Activated CD8-positive, alpha-beta memory T cell treated with anti-CD3 and anti-CD28 coated beads, Interleukin-2, amount 50 U/mL, for 1 hour (primary cell): ENCODE measurements around the gene CEP126.
"Not testable (repeated sequence)": the region's sequence is repeated elsewhere in the genome, so short reads cannot be mapped to it uniquely, and the experiment has no call there.

ENCODE experiments used
- DNase-seq: peaks from one replicate; pipeline ENCODE4 v3.0.0-alpha.2; 2020; ENCODE audit errors: extremely low read depth

CEP126 gene

GRCh38 chr11:101931692-101932091, 16.9 kb downstream of the CEP126 start:
- no peak for DNase-seq

- no peak for DNase-seq
Observed at GRCh38 chr11:101940901-101941520, 26.2 kb downstream of the CEP126 start.

- DNase-seq, result no peak
Observed at GRCh38 chr11:101944923-101945322, 30.1 kb downstream of the CEP126 start.

- no peak for DNase-seq
Observed at GRCh38 chr11:101945448-101945847, 30.6 kb downstream of the CEP126 start.

- no peak for DNase-seq
Observed at GRCh38 chr11:101949680-101950220, 34.9 kb downstream of the CEP126 start.

- no peak for DNase-seq
Observed at GRCh38 chr11:101955278-101955677, 40.5 kb downstream of the CEP126 start.

- no peak for DNase-seq
Observed at GRCh38 chr11:101955701-101956100, 40.9 kb downstream of the CEP126 start.

- DNase-seq, result no peak
Observed at GRCh38 chr11:101960231-101960630, 45.4 kb downstream of the CEP126 start.

- DNase-seq, result not testable (repeated sequence)
Observed at GRCh38 chr11:101964200-101964599, 49.4 kb downstream of the CEP126 start.

- DNase-seq, result no peak
Observed at GRCh38 chr11:101974255-101974654, 59.4 kb downstream of the CEP126 start.

- DNase-seq, result no peak
Observed at GRCh38 chr11:101974771-101975170, 60.0 kb downstream of the CEP126 start.

GRCh38 chr11:101975734-101976133, 60.9 kb downstream of the CEP126 start:
- no peak for DNase-seq

- no peak for DNase-seq
Observed at GRCh38 chr11:101987370-101987769, 72.6 kb downstream of the CEP126 start.

GRCh38 chr11:101993172-101993571, 78.4 kb downstream of the CEP126 start:
- DNase-seq, result no peak

GRCh38 chr11:101994052-101994469, 79.3 kb downstream of the CEP126 start:
- DNase-seq, result not testable (repeated sequence)

- no peak for DNase-seq
Observed at GRCh38 chr11:101996111-101996510, 81.3 kb downstream of the CEP126 start.

- no peak for DNase-seq
Observed at GRCh38 chr11:102001657-102002338, 87.0 kb downstream of the CEP126 start.

- DNase-seq, result no peak
Observed at GRCh38 chr11:102004220-102004619, 89.4 kb downstream of the CEP126 start.

GRCh38 chr11:102005306-102005705, 90.5 kb downstream of the CEP126 start:
- no peak for DNase-seq

GRCh38 chr11:102006835-102007566, 92.2 kb downstream of the CEP126 start:
- DNase-seq, result no peak

GRCh38 chr11:102007567-102008437, 93.0 kb downstream of the CEP126 start:
- no peak for DNase-seq
